ENCODE data around the gene FIG4.

FIG4 gene

DNA sequence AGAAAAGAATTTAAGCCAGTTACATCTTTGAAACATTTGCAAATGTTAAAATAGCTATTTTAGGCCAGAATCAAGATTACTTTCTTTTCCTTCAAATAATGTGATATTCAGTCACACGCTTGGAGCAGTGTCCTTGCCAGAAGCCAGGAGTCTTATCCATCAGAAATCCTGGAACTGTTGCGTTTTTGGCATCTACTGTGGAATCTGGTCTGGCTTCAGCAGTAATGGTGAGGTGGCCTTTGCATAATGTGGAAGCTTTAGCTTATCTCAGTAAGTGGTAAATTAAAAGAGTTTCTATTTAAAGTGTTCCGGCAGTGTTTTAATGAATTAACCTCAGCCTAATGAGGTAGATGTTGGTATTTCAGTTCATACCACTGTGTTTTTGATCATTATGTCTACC lies 97.6 kb downstream of the FIG4 start:
- H3K27me3 ChIP-seq (replicated peaks in 2 of 5; ENCODE audit: control insufficient read depth in 4 of 5, insufficient read depth in 5 of 5, low read length in 4 of 5) = no peaks in the 10 kb centered on the region
- H3K36me3 ChIP-seq (ENCODE audit: control insufficient read depth in 4 of 4, insufficient read depth in 4 of 4, low read length in 3 of 4) = peaks cover 0 to 19% (median 7%) of the 10 kb centered on the region in 4 experiments
- no peak overlapping the region for H3K4me3 ChIP-seq (ENCODE audit: control insufficient read depth in 1 of 7, extremely low read depth in 1 of 7, insufficient read depth in 4 of 7, low read depth in 2 of 7, low read length in 6 of 7)
- no peak for DNase-seq
- POLR2A ChIA-PET = no interaction called here
- peaks cover 0 to 3% (median 0%) of the 10 kb centered on the region in 5 experiments for H3K9me3 ChIP-seq (ENCODE audit: control extremely low read depth in 1 of 5, control insufficient read depth in 4 of 5, insufficient read depth in 2 of 5, low read depth in 1 of 5, low read length in 4 of 5)
- H3K4me1 ChIP-seq (ENCODE audit: control extremely low read depth in 1 of 4, control insufficient read depth in 4 of 4, insufficient read depth in 4 of 4, low read length in 3 of 4) = no peaks in the 10 kb centered on the region
- 100% methylated on average over 2 of the region's 3 CpGs for WGBS (ENCODE audit: insufficient coverage)
- H3K27ac ChIP-seq (ENCODE audit: insufficient read depth in 1 of 2, low read depth in 1 of 2, low read length in 2 of 2, poor library complexity in 1 of 2, severe bottlenecking in 2 of 2) = no peak overlapping the region
- CTCF ChIA-PET = interaction anchor here (0.8 to 1.2 kb wide), 4 partner anchors 10 to 248 kb away, joined by 3 read pairs; no protein-coding TSS in a partner anchor

DNA sequence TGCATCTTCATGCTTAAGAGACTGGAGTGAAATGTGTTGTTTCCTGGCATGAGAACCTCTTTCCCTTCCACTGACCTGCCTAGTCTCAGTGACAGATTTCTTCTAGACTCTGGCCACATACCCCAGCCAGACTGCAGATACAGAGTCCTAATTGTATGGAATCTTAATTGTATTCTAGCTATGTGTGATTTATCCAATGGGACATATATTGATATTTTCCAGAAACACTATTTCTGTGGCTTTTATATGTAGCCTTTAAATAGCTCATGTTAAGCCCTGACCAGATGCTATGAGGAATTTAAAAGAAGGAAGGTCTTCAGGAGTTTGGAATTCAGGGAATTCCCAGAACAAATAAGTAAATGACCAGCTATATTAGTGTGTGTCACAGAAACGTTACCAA lies 99.0 kb downstream of the FIG4 start:
- H3K27ac ChIP-seq (ENCODE audit: insufficient read depth in 1 of 2, low read depth in 1 of 2, low read length in 2 of 2, poor library complexity in 1 of 2, severe bottlenecking in 2 of 2) = no peak overlapping the region
- no peaks in the 10 kb centered on the region for H3K4me1 ChIP-seq (ENCODE audit: control extremely low read depth in 1 of 4, control insufficient read depth in 4 of 4, insufficient read depth in 4 of 4, low read length in 3 of 4)
- WGBS (ENCODE audit: insufficient coverage) = no CpG with 5 or more reads among the region's 1 CpG
- ChIA-PET POLR2A (no interaction called here), CTCF (interaction anchor here (1.0 kb wide), 1 partner anchor 73 kb away, joined by 3 read pairs; no protein-coding TSS in a partner anchor)
- no peaks in the 10 kb centered on the region for H3K27me3 ChIP-seq (replicated peaks in 2 of 5; ENCODE audit: control insufficient read depth in 4 of 5, insufficient read depth in 5 of 5, low read length in 4 of 5)
- no peak for DNase-seq
- H3K4me3 ChIP-seq (ENCODE audit: control insufficient read depth in 1 of 7, extremely low read depth in 1 of 7, insufficient read depth in 4 of 7, low read depth in 2 of 7, low read length in 6 of 7) = no peak overlapping the region
- peaks cover 0 to 3% (median 0%) of the 10 kb centered on the region in 5 experiments for H3K9me3 ChIP-seq (ENCODE audit: control extremely low read depth in 1 of 5, control insufficient read depth in 4 of 5, insufficient read depth in 2 of 5, low read depth in 1 of 5, low read length in 4 of 5)
- peaks cover 0 to 19% (median 7%) of the 10 kb centered on the region in 4 experiments for H3K36me3 ChIP-seq (ENCODE audit: control insufficient read depth in 4 of 4, insufficient read depth in 4 of 4, low read length in 3 of 4)

DNA sequence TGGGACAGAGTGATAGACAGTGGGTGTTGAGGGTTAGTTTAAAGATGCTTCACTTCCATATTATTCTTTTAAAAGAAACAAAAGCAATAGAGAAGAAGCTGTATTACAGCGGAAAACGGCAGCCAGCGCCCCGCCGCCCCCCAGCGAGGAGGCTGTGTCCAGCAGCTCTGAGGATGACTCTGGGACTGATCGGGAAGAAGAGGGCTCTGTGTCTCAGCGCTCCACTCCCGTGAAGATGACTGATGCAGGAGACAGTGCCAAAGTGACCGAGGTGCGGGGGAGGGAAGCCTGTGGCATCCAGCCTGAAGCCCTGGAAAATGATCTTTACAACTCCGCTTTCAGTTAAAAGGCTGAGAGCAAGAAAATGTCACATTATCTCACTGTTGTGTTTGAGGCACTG lies 100.2 kb downstream of the FIG4 start:
- H3K9me3 ChIP-seq (ENCODE audit: control extremely low read depth in 1 of 5, control insufficient read depth in 4 of 5, insufficient read depth in 2 of 5, low read depth in 1 of 5, low read length in 4 of 5) = peaks cover 0 to 3% (median 0%) of the 10 kb centered on the region in 5 experiments
- H3K4me1 ChIP-seq (ENCODE audit: control extremely low read depth in 1 of 4, control insufficient read depth in 4 of 4, insufficient read depth in 4 of 4, low read length in 3 of 4) = no peaks in the 10 kb centered on the region
- H3K4me3 ChIP-seq (ENCODE audit: control insufficient read depth in 1 of 7, extremely low read depth in 1 of 7, insufficient read depth in 4 of 7, low read depth in 2 of 7, low read length in 6 of 7) = no peak overlapping the region
- ChIA-PET POLR2A (interaction anchor here (0.6 kb wide), 1 partner anchor 1045 kb away, joined by 3 read pairs; no protein-coding TSS in a partner anchor), CTCF (no interaction called here)
- peaks cover 0 to 15% (median 6%) of the 10 kb centered on the region in 4 experiments for H3K36me3 ChIP-seq (ENCODE audit: control insufficient read depth in 4 of 4, insufficient read depth in 4 of 4, low read length in 3 of 4)
- no peak overlapping the region for H3K27ac ChIP-seq (ENCODE audit: insufficient read depth in 1 of 2, low read depth in 1 of 2, low read length in 2 of 2, poor library complexity in 1 of 2, severe bottlenecking in 2 of 2)
- WGBS (ENCODE audit: insufficient coverage) = 98% methylated on average over 11 of the region's 12 CpGs
- H3K27me3 ChIP-seq (replicated peaks in 2 of 5; ENCODE audit: control insufficient read depth in 4 of 5, insufficient read depth in 5 of 5, low read length in 4 of 5) = no peaks in the 10 kb centered on the region
- DNase-seq = no peak

DNA sequence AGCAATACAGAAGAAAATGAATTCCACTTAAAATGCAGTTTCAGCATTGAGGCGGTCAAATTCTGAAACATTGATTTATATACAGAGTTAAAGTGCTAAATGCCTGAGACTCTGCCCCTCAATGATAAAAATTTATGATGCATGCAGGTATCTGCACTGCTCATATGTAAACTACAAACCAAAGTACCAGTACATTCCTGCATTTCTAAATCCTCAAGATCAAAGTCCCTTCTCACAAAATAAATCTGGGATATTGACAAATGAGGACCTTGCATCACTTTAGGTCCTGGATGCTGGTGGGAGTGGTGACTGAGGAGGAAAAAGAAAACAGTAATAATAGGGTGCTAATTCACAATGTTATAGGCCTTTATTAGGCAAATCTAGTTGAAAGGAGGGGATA lies 101.9 kb downstream of the FIG4 start:
- Histone ChIP-seq H3K4me3 (ENCODE audit: control insufficient read depth in 1 of 7, extremely low read depth in 1 of 7, insufficient read depth in 4 of 7, low read depth in 2 of 7, low read length in 6 of 7) (no peak overlapping the region), H3K27me3 (replicated peaks in 2 of 5; ENCODE audit: control insufficient read depth in 4 of 5, insufficient read depth in 5 of 5, low read length in 4 of 5) (no peaks in the 10 kb centered on the region), H3K9me3 (ENCODE audit: control extremely low read depth in 1 of 5, control insufficient read depth in 4 of 5, insufficient read depth in 2 of 5, low read depth in 1 of 5, low read length in 4 of 5) (no peaks in the 10 kb centered on the region), H3K27ac (ENCODE audit: insufficient read depth in 1 of 2, low read depth in 1 of 2, low read length in 2 of 2, poor library complexity in 1 of 2, severe bottlenecking in 2 of 2) (no peak overlapping the region), H3K4me1 (ENCODE audit: control extremely low read depth in 1 of 4, control insufficient read depth in 4 of 4, insufficient read depth in 4 of 4, low read length in 3 of 4) (no peaks in the 10 kb centered on the region), H3K36me3 (ENCODE audit: control insufficient read depth in 4 of 4, insufficient read depth in 4 of 4, low read length in 3 of 4) (peaks cover 0 to 9% (median 4%) of the 10 kb centered on the region in 4 experiments)
- WGBS (ENCODE audit: insufficient coverage) = no CpG with 5 or more reads among the region's 1 CpG
- DNase-seq = no peak
- ChIA-PET POLR2A (no interaction called here), CTCF (no interaction called here)

DNA sequence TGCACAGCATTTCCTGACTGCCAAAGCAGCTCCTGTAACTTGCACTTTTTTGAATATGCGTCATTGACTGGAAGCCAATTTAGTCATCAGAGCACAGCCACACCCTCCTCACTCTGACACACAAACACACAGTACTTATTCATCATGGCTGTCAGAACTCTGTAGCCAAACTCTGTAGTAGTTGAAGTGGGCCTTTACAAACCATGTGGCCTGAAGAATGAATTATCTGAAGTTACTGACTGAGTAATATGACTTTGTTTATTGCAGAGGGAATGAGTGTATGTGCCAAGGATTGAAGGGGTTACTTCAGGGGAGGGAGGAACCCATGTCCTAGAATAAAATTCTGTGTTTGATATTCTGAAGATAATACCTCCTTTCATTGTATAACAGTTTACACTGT lies 102.7 kb downstream of the FIG4 start:
- WGBS (ENCODE audit: insufficient coverage) = 100% methylated on average over 1 of the region's 1 CpG
- Histone ChIP-seq H3K27ac (ENCODE audit: insufficient read depth in 1 of 2, low read depth in 1 of 2, low read length in 2 of 2, poor library complexity in 1 of 2, severe bottlenecking in 2 of 2) (no peak overlapping the region), H3K4me3 (ENCODE audit: control insufficient read depth in 1 of 7, extremely low read depth in 1 of 7, insufficient read depth in 4 of 7, low read depth in 2 of 7, low read length in 6 of 7) (no peak overlapping the region), H3K27me3 (replicated peaks in 2 of 5; ENCODE audit: control insufficient read depth in 4 of 5, insufficient read depth in 5 of 5, low read length in 4 of 5) (no peaks in the 10 kb centered on the region), H3K4me1 (ENCODE audit: control extremely low read depth in 1 of 4, control insufficient read depth in 4 of 4, insufficient read depth in 4 of 4, low read length in 3 of 4) (no peaks in the 10 kb centered on the region), H3K9me3 (ENCODE audit: control extremely low read depth in 1 of 5, control insufficient read depth in 4 of 5, insufficient read depth in 2 of 5, low read depth in 1 of 5, low read length in 4 of 5) (no peaks in the 10 kb centered on the region), H3K36me3 (ENCODE audit: control insufficient read depth in 4 of 4, insufficient read depth in 4 of 4, low read length in 3 of 4) (peaks cover 0 to 7% (median 4%) of the 10 kb centered on the region in 4 experiments)
- no peak for DNase-seq
- ChIA-PET CTCF (no interaction called here), POLR2A (no interaction called here)

DNA sequence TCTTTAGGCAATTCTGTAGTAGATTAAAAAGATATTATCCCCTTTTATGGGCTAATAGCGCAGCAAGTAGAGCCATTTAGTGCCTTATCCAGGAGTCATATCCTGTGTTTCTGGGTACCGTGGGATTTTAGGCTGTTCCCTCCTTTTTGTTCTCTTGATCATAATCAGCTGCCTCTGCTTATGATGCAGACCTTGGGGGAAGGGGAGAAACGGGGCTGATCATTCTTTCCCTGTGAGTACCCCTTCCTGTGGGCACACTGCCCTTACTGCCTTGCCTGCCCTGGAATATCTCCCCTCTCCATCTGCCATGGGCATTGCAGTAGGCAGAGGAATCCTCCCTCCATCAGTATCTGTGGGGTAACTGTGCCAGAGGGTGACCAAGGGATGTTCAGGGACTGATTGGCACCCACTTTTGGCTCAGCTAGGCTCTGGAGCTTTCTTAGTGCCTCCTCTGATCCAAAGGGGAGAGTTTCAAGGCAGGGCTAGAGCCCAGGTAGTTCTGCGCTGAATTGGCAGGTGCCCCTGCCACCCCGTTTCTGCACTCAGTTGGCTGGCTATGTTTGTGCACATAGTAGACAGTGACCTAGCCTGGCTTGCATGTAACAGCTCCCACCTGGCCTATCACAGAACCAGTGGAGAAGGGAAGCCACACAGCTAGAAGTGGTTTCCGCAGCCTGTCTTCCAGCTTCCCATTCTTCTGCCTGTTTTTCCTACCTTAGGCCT lies 103.3 kb downstream of the FIG4 start:
- H3K36me3 ChIP-seq (ENCODE audit: control insufficient read depth in 4 of 4, insufficient read depth in 4 of 4, low read length in 3 of 4) = peaks cover 0 to 7% (median 3%) of the 10 kb centered on the region in 4 experiments
- POLR2A ChIA-PET = interaction anchor here (0.6 kb wide), 1 partner anchor 302 kb away, joined by 3 read pairs; no protein-coding TSS in a partner anchor
- no peaks in the 10 kb centered on the region for H3K9me3 ChIP-seq (ENCODE audit: control extremely low read depth in 1 of 5, control insufficient read depth in 4 of 5, insufficient read depth in 2 of 5, low read depth in 1 of 5, low read length in 4 of 5)
- H3K4me1 ChIP-seq (ENCODE audit: control extremely low read depth in 1 of 4, control insufficient read depth in 4 of 4, insufficient read depth in 4 of 4, low read length in 3 of 4) = no peaks in the 10 kb centered on the region
- CTCF ChIA-PET = interaction anchor here (0.7 kb wide), 1 partner anchor 9 kb away, joined by 3 read pairs; no protein-coding TSS in a partner anchor
- H3K4me3 ChIP-seq (ENCODE audit: control insufficient read depth in 1 of 7, extremely low read depth in 1 of 7, insufficient read depth in 4 of 7, low read depth in 2 of 7, low read length in 6 of 7) = no peak overlapping the region
- DNase-seq = no peak
- no peak overlapping the region for H3K27ac ChIP-seq (ENCODE audit: insufficient read depth in 1 of 2, low read depth in 1 of 2, low read length in 2 of 2, poor library complexity in 1 of 2, severe bottlenecking in 2 of 2)
- no peaks in the 10 kb centered on the region for H3K27me3 ChIP-seq (replicated peaks in 2 of 5; ENCODE audit: control insufficient read depth in 4 of 5, insufficient read depth in 5 of 5, low read length in 4 of 5)
- 100% methylated on average over 5 of the region's 6 CpGs for whole genome bisulfite sequencing (ENCODE audit: insufficient coverage)

DNA sequence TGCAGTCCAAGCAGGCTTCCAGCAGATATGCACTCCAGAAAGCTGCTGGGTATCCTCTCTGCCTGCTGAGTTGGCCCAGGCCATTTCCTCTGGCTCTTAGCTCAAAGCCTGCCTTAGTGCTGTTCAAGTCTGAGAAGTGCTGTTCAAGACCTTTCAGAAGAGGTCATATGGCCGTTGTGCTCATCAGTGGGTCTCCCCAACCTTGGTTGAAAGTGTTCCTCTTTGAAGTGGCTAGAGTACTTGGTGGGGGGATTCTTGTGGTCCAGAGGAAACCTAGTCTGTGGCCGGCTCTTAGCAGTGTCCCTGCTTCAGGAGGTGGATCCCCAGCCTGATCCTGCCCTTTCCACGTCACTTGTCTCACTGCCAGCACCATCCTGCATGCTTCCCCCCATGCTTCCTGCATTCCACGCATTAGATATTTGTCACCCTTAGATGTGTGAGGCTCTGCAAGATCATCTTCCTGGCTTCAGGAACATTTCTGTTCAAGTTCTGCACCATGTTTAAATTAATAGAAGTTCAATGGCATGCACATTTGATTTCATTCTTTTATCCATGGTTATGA lies 105.0 kb downstream of the FIG4 start:
- DNase-seq = no peak
- no peaks in the 10 kb centered on the region for H3K27me3 ChIP-seq (replicated peaks in 2 of 5; ENCODE audit: control insufficient read depth in 4 of 5, insufficient read depth in 5 of 5, low read length in 4 of 5)
- no peaks in the 10 kb centered on the region for H3K9me3 ChIP-seq (ENCODE audit: control extremely low read depth in 1 of 5, control insufficient read depth in 4 of 5, insufficient read depth in 2 of 5, low read depth in 1 of 5, low read length in 4 of 5)
- no peak overlapping the region for H3K27ac ChIP-seq (ENCODE audit: insufficient read depth in 1 of 2, low read depth in 1 of 2, low read length in 2 of 2, poor library complexity in 1 of 2, severe bottlenecking in 2 of 2)
- POLR2A ChIA-PET = no interaction called here
- WGBS (ENCODE audit: insufficient coverage) = 100% methylated on average over 4 of the region's 4 CpGs
- peaks cover 0 to 7% (median 2%) of the 10 kb centered on the region in 4 experiments for H3K36me3 ChIP-seq (ENCODE audit: control insufficient read depth in 4 of 4, insufficient read depth in 4 of 4, low read length in 3 of 4)
- no peak overlapping the region for H3K4me3 ChIP-seq (ENCODE audit: control insufficient read depth in 1 of 7, extremely low read depth in 1 of 7, insufficient read depth in 4 of 7, low read depth in 2 of 7, low read length in 6 of 7)
- CTCF ChIA-PET = interaction anchor here (1.1 kb wide), 1 partner anchor 10 kb away, joined by 3 read pairs; no protein-coding TSS in a partner anchor
- no peaks in the 10 kb centered on the region for H3K4me1 ChIP-seq (ENCODE audit: control extremely low read depth in 1 of 4, control insufficient read depth in 4 of 4, insufficient read depth in 4 of 4, low read length in 3 of 4)

Data from common myeloid progenitor, CD34-positive (primary cell).